GM23338 (cell line): ENCODE measurements around the gene SENP5. TPM values are rescaled to one million over a fixed set of nuclear protein-coding genes. Genes with fewer than 3 reads are reported as not detected.
A peak's percentile ranks its signal among the peaks of the same experiment; 100 is the strongest.
"Not testable (repeated sequence)": the region's sequence is repeated elsewhere in the genome, so short reads cannot be mapped to it uniquely, and the experiment has no call there.

Experiments used
- ATAC-seq: fragments of 200-7000 bp; cut with Tn5 transposase; 3 replicates; pipeline ENCODE4 v1.9.1; 2020
- DNase-seq: peaks from one replicate; pipeline ENCODE4 v3.0.0-alpha.2; 2015; ENCODE audit warnings: low spot score
- H2AFZ ChIP-seq: fragments of 200-600 bp; sonication (generic); 2 replicates; pipeline ENCODE4 v1.8.0; 2016; ENCODE audit warnings: antibody characterized with exemption, mild to moderate bottlenecking, moderate library complexity
- H3F3A ChIP-seq: fragments of 200-600 bp; sonication (generic); replicated peaks from 2 replicates; pipeline ENCODE4 v1.8.0; 2017; ENCODE audit warnings: antibody characterized with exemption, mixed run types, low read depth
- H3K27ac ChIP-seq: fragments of 200-600 bp; sonication (generic); 2 replicates; pipeline ENCODE4 v1.6.1; 2016; ENCODE audit warnings: low read depth
- H3K27me3 ChIP-seq: fragments of 200-600 bp; sonication (generic); 2 replicates; pipeline ENCODE4 v1.8.0; 2016; ENCODE audit warnings: mild to moderate bottlenecking, mixed run types, moderate library complexity; ENCODE audit not compliant: insufficient read depth
- H3K36me3 ChIP-seq: fragments of 200-600 bp; sonication (generic); 2 replicates; pipeline ENCODE4 v1.8.0; 2016; ENCODE audit warnings: mild to moderate bottlenecking; ENCODE audit not compliant: insufficient read depth
- H3K4me1 ChIP-seq: fragments of 200-600 bp; sonication (generic); 2 replicates; pipeline ENCODE4 v1.8.0; 2016; ENCODE audit warnings: mild to moderate bottlenecking, moderate library complexity; ENCODE audit not compliant: insufficient read depth
- H3K4me2 ChIP-seq: fragments of 200-600 bp; sonication (generic); 2 replicates; pipeline ENCODE4 v1.7.1; 2017; ENCODE audit warnings: mixed run types
- H3K4me3 ChIP-seq: fragments of 200-600 bp; sonication (generic); 2 replicates; pipeline ENCODE4 v1.6.1; 2016; ENCODE audit warnings: mixed run types
- H3K79me2 ChIP-seq: fragments of 200-600 bp; sonication (generic); replicated peaks from 2 replicates; pipeline ENCODE4 v1.8.0; 2017; ENCODE audit warnings: mild to moderate bottlenecking; ENCODE audit not compliant: insufficient read depth
- H3K9me2 ChIP-seq: fragments of 200-600 bp; sonication (generic); 2 replicates; pipeline ENCODE4 v1.8.0; 2017; ENCODE audit not compliant: insufficient read depth
- H4K20me1 ChIP-seq: fragments of 200-600 bp; sonication (generic); replicated peaks from 2 replicates; pipeline ENCODE4 v1.8.0; 2017; ENCODE audit warnings: mild to moderate bottlenecking; ENCODE audit not compliant: insufficient read depth
- H3K27ac Mint-ChIP-seq: 2 replicates; pipeline ENCODE4 v1.8.0; 2020; ENCODE audit warnings: inconsistent platforms, mild to moderate bottlenecking, moderate library complexity, mixed read lengths
- H3K27me3 Mint-ChIP-seq: 3 replicates; pipeline ENCODE4 v1.8.0; 2022; ENCODE audit warnings: low read depth, mild to moderate bottlenecking, moderate library complexity, mixed read lengths, inconsistent platforms; ENCODE audit not compliant: insufficient read depth, poor library complexity
- H3K36me3 Mint-ChIP-seq: 3 replicates; pipeline ENCODE4 v1.8.0; 2021; ENCODE audit warnings: low read depth, mild to moderate bottlenecking, inconsistent platforms, moderate library complexity, mixed read lengths
- H3K4me1 Mint-ChIP-seq: 3 replicates; pipeline ENCODE4 v1.8.0; 2020; ENCODE audit warnings: mild to moderate bottlenecking, inconsistent platforms, mixed read lengths
- H3K4me3 Mint-ChIP-seq: 3 replicates; pipeline ENCODE4 v1.8.0; 2021; ENCODE audit warnings: moderate library complexity, mild to moderate bottlenecking, inconsistent platforms, mixed read lengths
- H3K9me3 Mint-ChIP-seq: 3 replicates; pipeline ENCODE4 v1.8.0; 2020; ENCODE audit warnings: moderate library complexity, mild to moderate bottlenecking, inconsistent platforms, mixed read lengths
- CREB1 ChIP-seq: fragments of 250-450 bp; sonication (Bioruptor Pico); IDR thresholded peaks from 2 replicates; pipeline ENCODE4 v1.5.0; 2020; ENCODE audit warnings: low read depth, mild to moderate bottlenecking, moderate library complexity
- POLR2AphosphoS5 ChIP-seq: IDR thresholded peaks from 2 replicates; pipeline ENCODE4 v1.6.1; 2016; ENCODE audit warnings: antibody characterized with exemption, low read depth
- REST ChIP-seq: IDR thresholded peaks from one replicate; pipeline ENCODE4 v1.6.1; 2018; ENCODE audit warnings: antibody characterized with exemption; ENCODE audit not compliant: unreplicated experiment
- ZNF331 ChIP-seq: fragments of 250-450 bp; sonication (Bioruptor Pico); IDR thresholded peaks from 2 replicates; pipeline ENCODE4 v1.5.0; 2020; ENCODE audit warnings: low read depth, mild to moderate bottlenecking, moderate library complexity
- polyA plus RNA-seq: library from polyadenylated mRNA; unstranded; fragments of >200 nt; fragmentation: Nextera tagmentation; extraction: Ambion mirVana; gene quantifications from 2 replicates; pipeline ENCODE4 v1.2.1, GENCODE V29; 2016
- total RNA-seq: library from RNA; depleted of rRNA; stranded (reverse); fragments of >200 nt; shearing (Covaris generic); gene quantifications from 2 replicates; pipeline ENCODE4 v1.2.3, GENCODE V29; 2014
- TF ChIP-seq, protein P1 (sequence below): IDR thresholded peaks from 2 replicates; pipeline ENCODE4 v1.6.1; 2016; ENCODE audit warnings: antibody characterized with exemption
- TF ChIP-seq, protein P2 (sequence below), 2 experiments: fragments of 200-600 bp in 1 of 2; sonication (generic) in 1 of 2; conservative IDR thresholded peaks; 2 replicates each; pipeline versions ENCODE4 v1.5.1 to v1.6.1; 2016 to 2017; ENCODE audit warnings: antibody characterized with exemption in 2 of 2, low read depth in 2 of 2, mild to moderate bottlenecking in 2 of 2, moderate library complexity in 1 of 2

SENP5 gene
- total and polyA plus RNA-seq, 2 experiments from 2014 or later, result 12.2 to 34.3 TPM

DNA sequence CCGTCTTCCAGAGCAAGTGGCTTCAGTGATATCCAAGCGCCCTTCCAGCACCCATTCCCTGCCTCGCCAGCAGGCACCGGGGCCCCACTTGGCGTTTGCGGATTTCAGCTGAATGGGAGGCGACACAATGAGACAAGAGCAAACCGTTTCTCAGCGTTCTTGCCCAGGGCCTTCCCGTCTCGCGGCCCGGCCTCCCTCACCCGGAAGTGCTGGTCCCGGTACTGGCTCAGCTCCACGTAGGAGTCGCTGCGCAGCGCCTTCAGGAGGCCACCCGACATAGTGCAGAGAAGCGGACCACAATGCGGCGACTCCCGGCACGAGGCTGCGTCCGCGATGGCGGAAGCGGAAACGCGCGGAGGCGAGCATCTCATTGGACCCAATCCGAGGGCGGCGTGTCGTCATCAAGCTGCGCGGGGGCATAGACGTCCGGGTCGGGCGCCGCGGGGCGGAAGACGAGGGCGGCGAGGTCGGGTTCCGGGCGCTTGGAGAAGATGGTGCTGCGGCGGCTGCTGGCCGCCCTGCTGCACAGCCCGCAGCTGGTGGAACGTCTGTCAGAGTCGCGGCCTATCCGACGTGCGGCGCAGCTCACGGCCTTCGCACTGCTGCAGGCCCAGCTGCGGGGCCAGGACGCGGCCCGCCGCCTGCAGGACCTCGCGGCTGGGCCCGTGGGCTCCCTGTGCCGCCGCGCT is 74.7 kb downstream of the SENP5 start, which contains the start of gene NCBP2:
TSS of gene NCBP2 (minus strand) at position 303 of the 689 bp plus-strand sequence. CDS start at position 278, 25 bp downstream.
- peaks cover 20% of the 10 kb centered on the region for H3K27me3 Mint-ChIP-seq
- Histone ChIP-seq H4K20me1 (peaks cover 18% of the 10 kb centered on the region), H3K9me2 (no peaks in the 10 kb centered on the region), H3K4me3 (peak within 1 kb of the TSS; percentile 99), H3K27me3 (no peaks in the 10 kb centered on the region), H3K36me3 (peaks cover 21% of the 10 kb centered on the region), H3K27ac (peak within 1 kb of the TSS; percentile 100), H3K4me1 (peaks cover 11% of the 10 kb centered on the region; the same call in 1 of the 2 replicates), H3F3A (peaks cover 7% of the 10 kb centered on the region; the same call in 1 of the 2 replicates), H3K79me2 (peaks cover 61% of the 10 kb centered on the region), H2AFZ (peak within 1 kb of the TSS; percentile 94), H3K4me2 (peak within 1 kb of the TSS; percentile 99)
- ATAC-seq (peak; percentile 94), DNase-seq (peak; percentile 99)
- H3K27ac Mint-ChIP-seq, result peak within 1 kb of the TSS; percentile 98
- H3K4me1 Mint-ChIP-seq, result peaks cover 22% of the 10 kb centered on the region; the same call in 2 of the 3 replicates
- peak; percentile 98 for TF ChIP-seq CREB1 (CRISPR knock-in tag)
- peak; percentile 3 for TF ChIP-seq REST
- no peak for TF ChIP-seq ZNF331 (CRISPR knock-in tag)
- TF ChIP-seq, protein P1, sequence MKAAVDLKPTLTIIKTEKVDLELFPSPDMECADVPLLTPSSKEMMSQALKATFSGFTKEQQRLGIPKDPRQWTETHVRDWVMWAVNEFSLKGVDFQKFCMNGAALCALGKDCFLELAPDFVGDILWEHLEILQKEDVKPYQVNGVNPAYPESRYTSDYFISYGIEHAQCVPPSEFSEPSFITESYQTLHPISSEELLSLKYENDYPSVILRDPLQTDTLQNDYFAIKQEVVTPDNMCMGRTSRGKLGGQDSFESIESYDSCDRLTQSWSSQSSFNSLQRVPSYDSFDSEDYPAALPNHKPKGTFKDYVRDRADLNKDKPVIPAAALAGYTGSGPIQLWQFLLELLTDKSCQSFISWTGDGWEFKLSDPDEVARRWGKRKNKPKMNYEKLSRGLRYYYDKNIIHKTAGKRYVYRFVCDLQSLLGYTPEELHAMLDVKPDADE, result peak; percentile 90
- TF ChIP-seq POLR2AphosphoS5, result peak; percentile 95
- TF ChIP-seq, protein P2, sequence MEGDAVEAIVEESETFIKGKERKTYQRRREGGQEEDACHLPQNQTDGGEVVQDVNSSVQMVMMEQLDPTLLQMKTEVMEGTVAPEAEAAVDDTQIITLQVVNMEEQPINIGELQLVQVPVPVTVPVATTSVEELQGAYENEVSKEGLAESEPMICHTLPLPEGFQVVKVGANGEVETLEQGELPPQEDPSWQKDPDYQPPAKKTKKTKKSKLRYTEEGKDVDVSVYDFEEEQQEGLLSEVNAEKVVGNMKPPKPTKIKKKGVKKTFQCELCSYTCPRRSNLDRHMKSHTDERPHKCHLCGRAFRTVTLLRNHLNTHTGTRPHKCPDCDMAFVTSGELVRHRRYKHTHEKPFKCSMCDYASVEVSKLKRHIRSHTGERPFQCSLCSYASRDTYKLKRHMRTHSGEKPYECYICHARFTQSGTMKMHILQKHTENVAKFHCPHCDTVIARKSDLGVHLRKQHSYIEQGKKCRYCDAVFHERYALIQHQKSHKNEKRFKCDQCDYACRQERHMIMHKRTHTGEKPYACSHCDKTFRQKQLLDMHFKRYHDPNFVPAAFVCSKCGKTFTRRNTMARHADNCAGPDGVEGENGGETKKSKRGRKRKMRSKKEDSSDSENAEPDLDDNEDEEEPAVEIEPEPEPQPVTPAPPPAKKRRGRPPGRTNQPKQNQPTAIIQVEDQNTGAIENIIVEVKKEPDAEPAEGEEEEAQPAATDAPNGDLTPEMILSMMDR (conservative IDR thresholded peaks at IDR 0.05; ENCODE audit: low read depth in 2 of 2), result peak; percentile 41 to 77
- H3K9me3 Mint-ChIP-seq, result no peaks in the 10 kb centered on the region; the same call in 2 of the 3 replicates
- H3K4me3 Mint-ChIP-seq, result peak within 1 kb of the TSS; percentile 99
- H3K36me3 Mint-ChIP-seq, result peaks cover 39% of the 10 kb centered on the region

DNA sequence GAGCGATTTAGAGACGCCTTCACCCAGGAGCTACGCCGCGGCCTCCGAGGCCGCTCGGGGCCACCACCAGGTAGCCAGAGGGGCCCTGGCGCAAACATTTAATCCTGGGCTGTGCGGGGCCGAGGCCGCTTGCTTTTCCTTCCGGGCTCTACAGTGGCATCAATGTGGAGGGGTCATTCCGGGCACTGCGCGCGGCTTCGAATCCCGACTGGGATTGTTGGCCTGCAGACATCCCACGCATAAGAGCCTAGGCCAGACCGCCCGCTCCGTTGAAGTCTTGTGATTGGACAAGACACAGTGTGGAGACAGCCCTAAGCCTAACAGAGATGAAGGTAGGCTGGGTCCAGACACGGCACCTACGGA is 75.2 kb downstream of the SENP5 start:
- Histone ChIP-seq H2AFZ (peak overlapping the region; percentile 86), H3K27me3 (no peaks in the 10 kb centered on the region), H3K4me2 (peak overlapping the region; percentile 99), H3K27ac (no peak overlapping the region), H3K4me3 (peak overlapping the region; percentile 99), H3K4me1 (peaks cover 11% of the 10 kb centered on the region; the same call in 1 of the 2 replicates), H3K79me2 (peaks cover 57% of the 10 kb centered on the region), H3F3A (peaks cover 7% of the 10 kb centered on the region; the same call in 1 of the 2 replicates), H4K20me1 (peaks cover 14% of the 10 kb centered on the region), H3K36me3 (peaks cover 16% of the 10 kb centered on the region), H3K9me2 (no peaks in the 10 kb centered on the region)
- TF ChIP-seq, protein P2 (conservative IDR thresholded peaks at IDR 0.05; ENCODE audit: low read depth in 2 of 2), result no peak
- peak overlapping the region; percentile 83 for H3K27ac Mint-ChIP-seq
- no peaks in the 10 kb centered on the region; the same call in 2 of the 3 replicates for H3K9me3 Mint-ChIP-seq
- H3K27me3 Mint-ChIP-seq, result peaks cover 22% of the 10 kb centered on the region
- peak; percentile 26 for DNase-seq
- peaks cover 22% of the 10 kb centered on the region; the same call in 2 of the 3 replicates for H3K4me1 Mint-ChIP-seq
- peak overlapping the region; percentile 99 for H3K4me3 Mint-ChIP-seq
- ATAC-seq, result peak; percentile 6
- peaks cover 34% of the 10 kb centered on the region for H3K36me3 Mint-ChIP-seq

- H3K27me3 ChIP-seq, H4K20me1 ChIP-seq, DNase-seq, H3K27ac Mint-ChIP-seq, H3F3A ChIP-seq, H3K9me2 ChIP-seq, H3K9me3 Mint-ChIP-seq, H3K36me3 ChIP-seq, H3K27ac ChIP-seq, H2AFZ ChIP-seq, ATAC-seq: not testable (repeated sequence)
- Mint-ChIP-seq H3K4me3 (peak overlapping the region; percentile 99), H3K4me1 (peaks cover 22% of the 10 kb centered on the region; the same call in 2 of the 3 replicates), H3K36me3 (peaks cover 20% of the 10 kb centered on the region), H3K27me3 (peaks cover 24% of the 10 kb centered on the region)
- H3K4me3 ChIP-seq, result peak overlapping the region; percentile 99
- peaks cover 11% of the 10 kb centered on the region; the same call in 1 of the 2 replicates for H3K4me1 ChIP-seq
- peak overlapping the region; percentile 99 for H3K4me2 ChIP-seq
- H3K79me2 ChIP-seq, result peaks cover 44% of the 10 kb centered on the region
Measured at GRCh38 chr3:196944037-196944790, 76.5 kb downstream of the SENP5 start.
